Effector memory CD8-positive, alpha-beta T cell (primary cell): ENCODE measurements around the gene DGKI.

Source experiments
- ATAC-seq: fragments of 150-1000 bp; cut with Tn5 transposase; replicated peaks from 2 replicates; pipeline ENCODE4 v1.10.0; 2021; ENCODE audit warnings: mild to moderate bottlenecking, moderate library complexity
- DNase-seq, 3 experiments: peaks; one replicate each; pipeline ENCODE4 v3.0.0; 2021
- H3K27ac Mint-ChIP-seq, 2 donors: one replicate each; pipeline ENCODE4 v1.8.0; 2022; ENCODE audit warnings: mild to moderate bottlenecking in 2 of 2, mixed read lengths in 2 of 2, moderate library complexity in 2 of 2
- H3K27me3 Mint-ChIP-seq, 2 donors: one replicate each; pipeline ENCODE4 v1.8.0; 2022; ENCODE audit warnings: mixed read lengths in 2 of 2
- H3K36me3 Mint-ChIP-seq: one replicate; pipeline ENCODE4 v1.8.0; 2022; ENCODE audit warnings: mild to moderate bottlenecking, moderate library complexity, mixed read lengths; ENCODE audit not compliant: insufficient read depth
- H3K4me1 Mint-ChIP-seq, 2 donors: one replicate each; pipeline ENCODE4 v1.8.0; 2022; ENCODE audit warnings: low read depth in 2 of 2, mixed read lengths in 2 of 2
- H3K4me3 Mint-ChIP-seq, 2 donors: one replicate each; pipeline ENCODE4 v1.8.0; 2022; ENCODE audit warnings: mild to moderate bottlenecking in 2 of 2, mixed read lengths in 2 of 2, moderate library complexity in 2 of 2
- H3K9me3 Mint-ChIP-seq, 2 donors: one replicate each; pipeline ENCODE4 v1.8.0; 2022; ENCODE audit warnings: mixed read lengths in 2 of 2
- total RNA-seq, 9 experiments: gene quantifications; one replicate each; lab custom pipeline; 2026; lab: John Stamatoyannopoulos, UW

The DGKI gene
- 0 to 1.2 (median 0.12) reads per million in 9 experiments for total RNA-seq

- peaks cover 0 to 2% of the 10 kb centered on the region in 2 donors for H3K4me1 Mint-ChIP-seq
- ATAC-seq (peak; percentile 39), DNase-seq (no peak)
- no peaks in the 10 kb centered on the region for H3K36me3 Mint-ChIP-seq
- no peak within 1 kb of the TSS for H3K27ac Mint-ChIP-seq
- H3K4me3 Mint-ChIP-seq = peak within 1 kb of the TSS; percentile 45 to 63
- H3K27me3 Mint-ChIP-seq = peaks cover 57 to 58% of the 10 kb centered on the region in 2 donors
- no peaks in the 10 kb centered on the region for H3K9me3 Mint-ChIP-seq
These were observed at the start of gene DGKI for GRCh38 chr7:137846827-137847567. TSS of gene DGKI (minus strand) at chr7:137846974.

DNA sequence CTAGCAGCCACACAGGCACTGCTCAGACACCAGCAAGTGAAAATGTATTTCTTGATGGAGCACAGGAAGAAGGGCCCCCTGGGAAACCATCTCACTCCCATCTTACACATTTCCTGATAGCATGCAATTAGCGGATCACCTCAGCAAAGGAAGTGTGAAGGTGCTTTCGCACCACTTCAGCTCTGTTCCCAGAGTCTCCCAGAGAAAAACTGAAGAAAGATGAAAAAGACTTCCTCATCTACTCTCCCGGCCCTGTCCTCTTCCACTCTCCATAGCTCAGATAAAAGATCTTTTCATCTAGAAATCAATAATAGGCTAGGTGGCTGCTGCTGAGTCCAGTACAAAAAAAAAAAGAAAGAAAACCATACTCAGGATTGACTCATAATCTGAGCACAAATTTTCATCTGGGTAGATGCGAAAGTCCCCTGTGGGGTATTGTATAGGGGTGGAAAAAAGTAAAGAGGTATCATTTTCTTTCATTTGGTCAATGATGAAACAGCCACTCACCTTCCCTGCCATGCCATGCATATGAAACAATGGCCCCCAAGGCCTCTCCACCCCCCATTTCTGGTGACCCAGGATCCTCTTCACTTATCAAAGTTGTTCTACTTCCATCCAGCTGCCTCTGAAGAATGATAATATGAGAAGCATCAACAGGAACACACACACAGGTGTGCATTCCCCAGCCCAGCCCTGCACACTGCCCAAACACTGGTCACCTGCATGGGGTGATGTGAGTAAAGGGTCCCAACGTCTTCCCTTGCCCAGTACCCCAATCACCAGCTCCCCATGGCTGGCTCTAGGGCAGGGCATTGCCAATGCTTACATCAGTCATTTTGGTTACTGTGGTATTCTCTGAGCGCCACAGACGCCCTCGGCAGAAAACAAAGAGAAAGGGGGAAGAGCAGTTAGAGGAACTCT is 48.8 kb upstream of the DGKI start:
- ATAC-seq (no peak), DNase-seq (no peak)
- Mint-ChIP-seq H3K27ac (peak overlapping the region in 1 of 2 donors; percentile 82), H3K36me3 (peaks cover 59% of the 10 kb centered on the region), H3K4me3 (no peak overlapping the region), H3K27me3 (no peaks in the 10 kb centered on the region), H3K4me1 (peaks cover 9 to 16% of the 10 kb centered on the region in 2 donors), H3K9me3 (no peaks in the 10 kb centered on the region)

GRCh38 chr7:137893143-137893742 is 46.5 kb upstream of the DGKI start:
- no peaks in the 10 kb centered on the region for H3K9me3 Mint-ChIP-seq
- ATAC-seq (no peak), DNase-seq (no peak)
- H3K27ac Mint-ChIP-seq = peak overlapping the region in 1 of 2 donors; percentile 16
- no peaks in the 10 kb centered on the region for H3K27me3 Mint-ChIP-seq
- H3K4me3 Mint-ChIP-seq = no peak overlapping the region
- H3K36me3 Mint-ChIP-seq = peaks cover 42% of the 10 kb centered on the region
- peaks cover under 1 to 9% of the 10 kb centered on the region in 2 donors for H3K4me1 Mint-ChIP-seq

DNA sequence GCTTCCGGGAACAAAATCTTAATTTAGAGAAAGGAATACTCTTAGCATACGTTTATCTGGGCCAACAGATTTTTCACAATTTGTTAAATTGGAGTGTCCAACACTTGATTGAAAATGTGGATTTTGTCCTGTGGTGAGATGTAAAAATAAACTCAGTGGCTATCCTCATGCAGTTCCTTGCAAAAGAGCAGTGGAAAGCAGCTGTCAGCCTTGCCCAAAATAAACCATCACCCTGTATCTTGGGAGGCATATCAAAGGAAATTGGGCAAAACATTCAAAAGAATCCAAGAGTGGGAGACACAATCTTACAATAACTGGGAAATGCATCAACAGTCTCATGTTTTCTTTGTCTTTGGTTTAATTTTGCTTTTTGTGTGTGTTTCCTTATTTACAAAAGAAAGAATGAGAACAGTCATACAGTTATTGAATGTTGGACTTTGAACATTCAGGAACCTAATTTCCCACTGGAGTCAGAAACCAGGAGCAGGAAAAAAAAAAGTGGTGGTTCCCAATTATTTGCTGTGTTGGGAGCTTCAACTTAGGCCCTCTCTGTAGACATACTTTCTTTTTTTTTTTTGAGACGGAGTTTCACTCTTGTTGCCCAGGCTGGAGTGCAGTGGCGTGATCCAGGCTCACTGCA is 44.4 kb upstream of the DGKI start:
- ATAC-seq (no peak), DNase-seq (no peak)
- Mint-ChIP-seq H3K27ac (no peak overlapping the region), H3K4me1 (peaks cover 1 to 12% of the 10 kb centered on the region in 2 donors), H3K36me3 (peaks cover 33% of the 10 kb centered on the region), H3K27me3 (no peaks in the 10 kb centered on the region), H3K4me3 (no peak overlapping the region), H3K9me3 (no peaks in the 10 kb centered on the region)

DNA sequence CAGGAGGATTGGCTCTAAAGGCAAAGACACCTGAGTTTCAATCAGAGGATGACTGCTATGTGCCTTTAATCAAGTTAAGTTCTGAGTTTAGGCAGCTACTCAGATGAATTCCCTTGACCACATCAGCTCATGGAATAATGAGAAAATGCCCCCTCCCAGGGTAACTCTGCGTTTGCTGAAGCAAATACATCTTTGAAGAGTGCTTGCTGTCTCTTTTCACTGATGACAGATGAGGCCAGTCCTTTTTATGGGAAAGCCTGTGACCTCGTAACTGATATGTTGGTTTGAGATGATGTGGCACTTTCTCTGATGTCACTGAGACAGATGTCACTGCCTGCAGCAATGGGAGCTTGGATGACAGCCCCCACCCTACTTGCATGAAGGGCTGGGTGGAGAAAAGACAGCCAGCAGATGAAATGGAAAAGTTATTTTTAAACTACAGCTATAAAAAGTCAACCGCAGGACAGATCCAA is 43.7 kb upstream of the DGKI start:
- Mint-ChIP-seq H3K27ac (no peak overlapping the region), H3K4me3 (no peak overlapping the region), H3K36me3 (peaks cover 26% of the 10 kb centered on the region), H3K9me3 (no peaks in the 10 kb centered on the region), H3K27me3 (no peaks in the 10 kb centered on the region), H3K4me1 (peaks cover 3 to 12% of the 10 kb centered on the region in 2 donors)
- DNase-seq = no peak
- no peak for ATAC-seq

DNA sequence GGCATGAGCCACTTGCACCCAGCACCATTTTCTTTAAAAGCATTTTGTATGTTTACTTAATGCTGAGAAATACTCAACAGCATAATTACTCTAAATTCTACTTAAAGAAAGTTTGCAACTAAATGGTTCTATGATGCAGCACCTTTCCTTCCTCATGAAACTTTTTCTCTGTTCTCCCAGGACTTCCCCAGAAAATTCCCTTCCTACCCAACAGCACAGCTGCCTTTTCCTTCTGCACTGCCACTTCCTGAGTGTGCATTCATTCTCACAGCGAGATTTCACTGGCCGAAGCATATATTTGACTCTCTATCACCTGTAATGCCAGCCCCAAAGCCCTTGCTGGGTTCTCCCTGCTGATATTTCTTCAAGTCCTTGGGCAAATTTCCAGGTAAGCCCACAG is 41.5 kb upstream of the DGKI start:
- DNase-seq = no peak
- Mint-ChIP-seq H3K4me1 (peaks cover 3 to 5% of the 10 kb centered on the region in 2 donors), H3K4me3 (no peak overlapping the region), H3K27ac (peak overlapping the region; percentile 4 to 83), H3K27me3 (no peaks in the 10 kb centered on the region), H3K36me3 (peaks cover 27% of the 10 kb centered on the region), H3K9me3 (no peaks in the 10 kb centered on the region)
- ATAC-seq = no peak

- Mint-ChIP-seq H3K4me1 (peaks cover 3 to 5% of the 10 kb centered on the region in 2 donors), H3K4me3 (no peak overlapping the region), H3K36me3 (peaks cover 33% of the 10 kb centered on the region), H3K9me3 (no peaks in the 10 kb centered on the region), H3K27me3 (no peaks in the 10 kb centered on the region), H3K27ac (peak overlapping the region in 1 of 2 donors; percentile 60)
- no peak for DNase-seq
- ATAC-seq = no peak
These were observed 40.0 kb upstream of the DGKI start for GRCh38 chr7:137886746-137887145.

- H3K4me1 Mint-ChIP-seq = peaks cover 3 to 5% of the 10 kb centered on the region in 2 donors
- H3K4me3 Mint-ChIP-seq = no peak overlapping the region
- peak overlapping the region in 1 of 2 donors; percentile 60 for H3K27ac Mint-ChIP-seq
- H3K27me3 Mint-ChIP-seq = no peaks in the 10 kb centered on the region
- DNase-seq (no peak), ATAC-seq (no peak)
- H3K9me3 Mint-ChIP-seq = no peaks in the 10 kb centered on the region
- peaks cover 36% of the 10 kb centered on the region for H3K36me3 Mint-ChIP-seq
These were observed 39.5 kb upstream of the DGKI start for GRCh38 chr7:137886281-137886680.

GRCh38 chr7:137885678-137886077 is 38.9 kb upstream of the DGKI start:
- H3K27ac Mint-ChIP-seq = no peak overlapping the region

GRCh38 chr7:137882806-137883205 is 36.0 kb upstream of the DGKI start:
- Mint-ChIP-seq H3K4me3 (no peak overlapping the region), H3K9me3 (no peaks in the 10 kb centered on the region), H3K27ac (no peak overlapping the region), H3K4me1 (peaks cover 0 to 3% of the 10 kb centered on the region in 2 donors), H3K27me3 (no peaks in the 10 kb centered on the region), H3K36me3 (peaks cover 55% of the 10 kb centered on the region)
- DNase-seq (no peak), ATAC-seq (no peak)

More at GRCh38 chr7:137885678-137886077, 38.9 kb upstream of the DGKI start:
- H3K4me3 Mint-ChIP-seq = no peak overlapping the region
- peaks cover 3 to 5% of the 10 kb centered on the region in 2 donors for H3K4me1 Mint-ChIP-seq
- peaks cover 39% of the 10 kb centered on the region for H3K36me3 Mint-ChIP-seq
- DNase-seq = no peak
- no peaks in the 10 kb centered on the region for H3K27me3 Mint-ChIP-seq
- no peaks in the 10 kb centered on the region for H3K9me3 Mint-ChIP-seq
- no peak for ATAC-seq

DNA sequence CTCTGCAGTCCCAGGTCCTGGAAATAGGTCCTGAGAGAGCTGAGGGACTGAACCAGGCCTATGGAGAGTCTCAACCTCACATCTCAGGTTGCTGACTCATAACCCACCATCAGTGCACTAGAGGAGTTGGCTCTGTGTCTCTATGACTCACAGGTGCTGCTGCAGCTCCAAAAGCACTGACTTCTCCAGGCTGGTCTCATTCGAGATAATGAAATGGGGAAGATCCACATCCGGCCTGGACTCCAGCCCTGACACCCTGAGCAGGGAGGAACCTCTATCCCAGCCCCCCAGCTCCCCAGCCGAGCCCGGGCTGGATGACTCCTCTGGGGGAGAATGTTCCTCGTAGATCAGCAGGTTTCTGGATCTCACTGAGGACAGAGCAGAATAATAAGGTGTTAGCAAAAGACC is 35.5 kb upstream of the DGKI start:
- ATAC-seq = no peak
- H3K4me3 Mint-ChIP-seq = no peak overlapping the region

DNA sequence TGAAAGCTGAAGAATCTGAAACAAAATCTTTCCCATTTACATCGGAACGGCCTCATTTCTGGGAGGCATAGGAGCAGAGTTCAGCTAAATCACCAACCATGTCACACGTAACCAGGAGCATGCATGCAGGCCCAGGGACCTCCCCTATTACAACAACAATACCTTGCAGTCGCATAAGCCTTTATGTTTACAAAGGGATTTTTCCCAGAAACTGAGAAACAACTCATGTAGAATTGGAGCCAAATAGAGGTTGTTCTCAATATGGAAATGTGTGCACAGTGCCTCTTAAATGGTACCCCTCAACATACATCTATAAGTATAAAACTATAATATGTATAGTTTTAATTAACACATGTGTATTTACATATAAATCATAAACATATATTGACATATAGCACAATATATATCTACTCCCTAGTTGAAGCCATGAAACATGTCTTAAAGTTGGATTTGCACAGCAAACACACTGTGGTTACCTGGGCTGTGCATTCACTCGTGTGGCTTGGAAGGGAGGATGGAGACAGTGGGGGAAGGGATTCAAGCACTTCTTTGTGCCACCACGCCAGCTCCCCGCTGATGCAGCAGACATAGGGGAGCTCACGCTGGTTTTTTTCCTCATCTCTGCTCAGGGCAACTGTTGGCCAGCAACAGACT is 35.0 kb upstream of the DGKI start:
- no peak for ATAC-seq
- H3K4me3 Mint-ChIP-seq = no peak overlapping the region
- peaks cover 0 to 3% of the 10 kb centered on the region in 2 donors for H3K4me1 Mint-ChIP-seq
- H3K36me3 Mint-ChIP-seq = peaks cover 51% of the 10 kb centered on the region
- H3K27me3 Mint-ChIP-seq = no peaks in the 10 kb centered on the region
- no peak overlapping the region for H3K27ac Mint-ChIP-seq
- no peak for DNase-seq
- no peaks in the 10 kb centered on the region for H3K9me3 Mint-ChIP-seq

More for the DNA sequence above, 35.5 kb upstream of the DGKI start:
- Mint-ChIP-seq H3K27ac (no peak overlapping the region), H3K9me3 (no peaks in the 10 kb centered on the region), H3K4me1 (peaks cover 0 to 3% of the 10 kb centered on the region in 2 donors), H3K36me3 (peaks cover 53% of the 10 kb centered on the region), H3K27me3 (no peaks in the 10 kb centered on the region)
- DNase-seq = no peak
